IMR-90 (cell line): Measurements from ENCODE around the gene LPIN1. TPM values are rescaled to one million over a fixed set of nuclear protein-coding genes. Genes with fewer than 3 reads are reported as not detected.
A peak's percentile ranks its signal among the peaks of the same experiment; 100 is the strongest.

Source experiments
- ATAC-seq: fragments of 200-7000 bp; cut with Tn5 transposase; 2 replicates; pipeline ENCODE4 v1.9.1; 2020; ENCODE audit warnings: low read depth, mild to moderate bottlenecking, moderate library complexity
- BruUV-seq: library from RNA; stranded (reverse); fragments of 400-500 nt; replicated peaks from 2 replicates; lab custom pipeline; 2021; lab: Mats Ljungman, UMichigan
- CTCF ChIA-PET: fragments of 300-600 bp; formaldehyde crosslinking; extraction: SDS; loops from one replicate; lab custom pipeline; 2021; ENCODE audit warnings: antibody characterized with exemption; lab: Yijun Ruan, JAX
- POLR2A ChIA-PET: fragments of 300-600 bp; sonication (Branson Sonifier 250); formaldehyde crosslinking; loops from one replicate; lab custom pipeline; 2022; ENCODE audit warnings: antibody characterized with exemption; ENCODE audit not compliant: unreplicated experiment; lab: Charles Lee
- DNase-seq: peaks from one replicate; pipeline ENCODE4 v3.0.0; 2013
- H2AFZ ChIP-seq: replicated peaks from 2 replicates; pipeline ENCODE3; 2013; ENCODE audit warnings: low read length, mild to moderate bottlenecking; ENCODE audit not compliant: poor library complexity
- H2AK5ac ChIP-seq: 2 replicates; pipeline ENCODE4 v1.6.1; 2013; ENCODE audit warnings: low read depth, low read length, inconsistent platforms
- H2AK9ac ChIP-seq: replicated peaks from 2 replicates; pipeline ENCODE3; 2013; ENCODE audit warnings: mild to moderate bottlenecking, low read depth, low read length, moderate library complexity; ENCODE audit not compliant: poor library complexity
- H2BK120ac ChIP-seq: 2 replicates; pipeline ENCODE4 v1.6.1; 2013; ENCODE audit warnings: low read depth, low read length, inconsistent platforms
- H2BK15ac ChIP-seq: 3 replicates; pipeline ENCODE4 v1.6.1; 2013; ENCODE audit warnings: low read depth, low read length, inconsistent platforms
- H2BK20ac ChIP-seq: 2 replicates; pipeline ENCODE4 v1.6.1; 2013; ENCODE audit warnings: low read depth, mild to moderate bottlenecking, inconsistent platforms, low read length, moderate library complexity
- H2BK5ac ChIP-seq: 2 replicates; pipeline ENCODE4 v1.6.1; 2013; ENCODE audit warnings: mild to moderate bottlenecking, low read depth, low read length, inconsistent platforms; ENCODE audit not compliant: poor library complexity, severe bottlenecking
- H3K14ac ChIP-seq: replicated peaks from 2 replicates; pipeline ENCODE4 v1.6.1; 2013; ENCODE audit warnings: low read depth, low read length, inconsistent platforms
- H3K18ac ChIP-seq: 2 replicates; pipeline ENCODE4 v1.6.1; 2013; ENCODE audit warnings: low read depth, low read length, control low read depth
- H3K23ac ChIP-seq: 2 replicates; pipeline ENCODE4 v1.6.1; 2013; ENCODE audit warnings: low read depth, low read length, inconsistent platforms
- H3K27ac ChIP-seq: 2 replicates; pipeline ENCODE4 v1.5.1; 2013; ENCODE audit warnings: mild to moderate bottlenecking, control low read depth, low read length; ENCODE audit not compliant: insufficient read depth
- H3K27me3 ChIP-seq: 2 replicates; pipeline ENCODE4 v1.6.1; 2013; ENCODE audit warnings: low read length; ENCODE audit not compliant: control insufficient read depth, insufficient read depth
- H3K36me3 ChIP-seq: 2 replicates; pipeline ENCODE4 v1.6.1; 2013; ENCODE audit warnings: low read length, mixed read lengths; ENCODE audit not compliant: control insufficient read depth, insufficient read depth
- H3K4ac ChIP-seq: 2 replicates; pipeline ENCODE4 v1.6.1; 2013; ENCODE audit warnings: low read depth, low read length, inconsistent platforms
- H3K4me1 ChIP-seq: 2 replicates; pipeline ENCODE4 v1.6.1; 2013; ENCODE audit warnings: low read length, mixed read lengths; ENCODE audit not compliant: control insufficient read depth, insufficient read depth
- H3K4me2 ChIP-seq: 2 replicates; pipeline ENCODE4 v1.6.1; 2013; ENCODE audit warnings: low read depth, mild to moderate bottlenecking, control low read depth, low read length, moderate library complexity
- H3K4me3 ChIP-seq: 2 replicates; pipeline ENCODE4 v1.5.1; 2013; ENCODE audit warnings: low read depth, mild to moderate bottlenecking, control low read depth, low read length, moderate library complexity; ENCODE audit not compliant: insufficient read depth
- H3K56ac ChIP-seq: 2 replicates; pipeline ENCODE4 v1.6.1; 2013; ENCODE audit warnings: low read length, inconsistent platforms; ENCODE audit not compliant: insufficient read depth; ENCODE audit errors: extremely low read depth
- H3K79me1 ChIP-seq, 2 experiments: 2 replicates each; pipeline ENCODE4 v1.6.1; 2013; ENCODE audit warnings: low read length in 2 of 2, inconsistent platforms in 1 of 2, low read depth in 1 of 2
- H3K9ac ChIP-seq: 2 replicates; pipeline ENCODE4 v1.6.1; 2013; ENCODE audit warnings: low read depth, low read length, control low read depth
- H3K9me1 ChIP-seq: 2 replicates; pipeline ENCODE4 v1.6.1; 2013; ENCODE audit warnings: low read length, inconsistent platforms; ENCODE audit not compliant: insufficient read depth
- H3K9me3 ChIP-seq: 2 replicates; pipeline ENCODE4 v1.6.1; 2013; ENCODE audit warnings: low read length; ENCODE audit not compliant: control insufficient read depth, insufficient read depth
- H4K20me1 ChIP-seq: 2 replicates; pipeline ENCODE4 v1.6.1; 2013; ENCODE audit warnings: low read length, inconsistent platforms; ENCODE audit not compliant: insufficient read depth
- H4K5ac ChIP-seq: 2 replicates; pipeline ENCODE4 v1.6.1; 2013; ENCODE audit warnings: mild to moderate bottlenecking, low read depth, low read length, control low read depth
- H4K8ac ChIP-seq, 2 experiments: 2 replicates each; pipeline ENCODE4 v1.6.1; 2013; ENCODE audit warnings: low read depth in 2 of 2, low read length in 2 of 2, control low read depth in 1 of 2, inconsistent platforms in 1 of 2
- H4K91ac ChIP-seq: 2 replicates; pipeline ENCODE4 v1.6.1; 2013; ENCODE audit warnings: low read depth, low read length, inconsistent platforms; ENCODE audit not compliant: insufficient read depth
- BHLHE40 ChIP-seq: fragments of 150-350 bp; IDR thresholded peaks from 2 replicates; pipeline ENCODE4 v1.6.1; 2016; ENCODE audit warnings: mild to moderate bottlenecking, low read depth, low read length
- CEBPB ChIP-seq: IDR thresholded peaks from 2 replicates; pipeline ENCODE4 v1.6.1; 2012; ENCODE audit warnings: low read depth, low read length, improper control_type of control experiment
- CHD1 ChIP-seq: IDR thresholded peaks from 2 replicates; pipeline ENCODE4 v1.6.1; 2012; ENCODE audit warnings: low read depth, low read length, improper control_type of control experiment
- CTCF ChIP-seq: conservative IDR thresholded peaks from 2 replicates; pipeline ENCODE4 v1.5.1; 2012; ENCODE audit warnings: mild to moderate bottlenecking, low read depth, low read length, improper control_type of control experiment
- ELK1 ChIP-seq: fragments of 150-350 bp; IDR thresholded peaks from 2 replicates; pipeline ENCODE4 v1.6.1; 2016; ENCODE audit warnings: low read depth, mild to moderate bottlenecking, low read length, moderate library complexity, borderline replicate concordance
- RAD21 ChIP-seq: IDR thresholded peaks from 2 replicates; pipeline ENCODE4 v1.6.1; 2012; ENCODE audit warnings: low read length, improper control_type of control experiment
- SMC3 ChIP-seq: fragments of 150-350 bp; IDR thresholded peaks from 2 replicates; pipeline ENCODE4 v1.6.1; 2016; ENCODE audit warnings: low read depth, mild to moderate bottlenecking, antibody characterized with exemption, low read length, moderate library complexity
- WGBS, 2 experiments: methylation state at CpG; one replicate each; pipeline versions ENCODE4 v1.1.5 to v1.1.7; 2013; ENCODE audit warnings: missing lambda C conversion rate in 2 of 2; ENCODE audit not compliant: insufficient read length in 1 of 2; ENCODE audit errors: extremely low coverage in 2 of 2; 5-methylcytosine and 5-hydroxymethylcytosine counted together
- dilution Hi-C: fragments of 300-500 bp; cut with HindIII; formaldehyde crosslinking; loops from one replicate; pipeline ENCODE4 v1.14.3; 2018; ENCODE audit warnings: low sequenced_read_pairs; ENCODE audit not compliant: unreplicated experiment
- in situ Hi-C: fragments of 300-500 bp; cut with MboI; formaldehyde crosslinking; loops from 3 replicates; pipeline ENCODE4 v1.14.3; 2019; ENCODE audit warnings: low sequenced_read_pairs, inconsistent platforms, mixed read lengths
- intact Hi-C: fragments of 100-400 bp; cut with micrococcal nuclease; formaldehyde crosslinking; loops from 2 replicates; pipeline ENCODE4 v1.10.0; 2022
- polyA plus RNA-seq, 3 experiments: library from polyadenylated mRNA; depleted of rRNA; stranded (reverse); fragments of >200 nt; gene quantifications; 2 replicates each; pipeline ENCODE4 v1.2.3, GENCODE V29; 2012; ENCODE audit warnings: low replicate concordance in 1 of 3
- total RNA-seq: library from RNA; depleted of rRNA; stranded (reverse); fragments of >200 nt; gene quantifications from 2 replicates; pipeline ENCODE4 v1.2.3, GENCODE V29; 2012

The LPIN1 gene
- total and polyA plus RNA-seq, 2 of the 4 experiments (the other 2 are of a cell fraction): 21.3 to 25.1 TPM

- Histone ChIP-seq H3K9ac (no peak overlapping the region), H2BK5ac (no peak overlapping the region), H4K8ac (no peak overlapping the region), H2BK120ac (no peak overlapping the region), H2AFZ (no peak overlapping the region), H4K91ac (no peak overlapping the region), H3K56ac (no peak overlapping the region), H3K14ac (no peak overlapping the region), H2BK20ac (no peak overlapping the region), H3K4ac (no peak overlapping the region), H3K9me3 (no peaks in the 10 kb centered on the region), H3K4me1 (peaks cover 2% of the 10 kb centered on the region; the same call in 1 of the 2 replicates), H3K27ac (no peak overlapping the region), H2AK9ac (no peak overlapping the region), H3K4me2 (no peak overlapping the region), H4K20me1 (no peaks in the 10 kb centered on the region), H3K36me3 (peaks cover 25% of the 10 kb centered on the region), H3K23ac (no peak overlapping the region), H3K27me3 (no peaks in the 10 kb centered on the region), H3K18ac (no peak overlapping the region), H3K4me3 (no peak overlapping the region), H2AK5ac (no peak overlapping the region), H3K79me1 (no peaks in the 10 kb centered on the region; a peak in 1 of 4 replicates), H4K5ac (no peak overlapping the region), H3K9me1 (peaks cover 5% of the 10 kb centered on the region; the same call in 1 of the 2 replicates), H2BK15ac (no peak overlapping the region)
- CTCF ChIA-PET: no interaction called here
- WGBS, 2 experiments: 97% methylated on average over 6 of the region's 12 CpGs; no CpG with 5 or more reads in 1 of the 2 experiments
- dilution Hi-C loops (no loop called here), intact Hi-C loops (no loop called here), in situ Hi-C loops (no loop called here)
- TF ChIP-seq CHD1 (no peak), ELK1 (no peak), RAD21 (no peak), CEBPB (no peak), SMC3 (no peak), CTCF (no peak), BHLHE40 (no peak)
- no peak for DNase-seq
- POLR2A ChIA-PET: no interaction called here
- no TSS peak for BruUV-seq
- peak; percentile 50 for ATAC-seq
Observed at GRCh38 chr2:11809586-11810236, 63.3 kb downstream of the LPIN1 start.
